Caco-2 (cell line): ENCODE results near the gene GNAO1. TPM values are rescaled to one million over a fixed set of nuclear protein-coding genes. Genes with fewer than 3 reads are reported as not detected.

Experiments
- BruUV-seq: library from RNA; stranded (reverse); fragments of 400-500 nt; replicated peaks from 2 replicates; lab custom pipeline; 2021; lab: Mats Ljungman, UMichigan
- CTCF ChIA-PET: fragments of 300-600 bp; sonication (Branson Sonifier 250); formaldehyde crosslinking; loops from one replicate; lab custom pipeline; 2022; ENCODE audit warnings: antibody characterized with exemption; lab: Charles Lee
- POLR2A ChIA-PET: fragments of 300-600 bp; sonication (Branson Sonifier 250); formaldehyde crosslinking; loops from one replicate; lab custom pipeline; 2022; ENCODE audit warnings: antibody characterized with exemption; lab: Charles Lee
- DNase-seq, 2 experiments: peaks; one replicate each; pipeline versions ENCODE4 v3.0.0 to v3.0.0-alpha.2; 2020 to 2022
- H3K27me3 ChIP-seq: replicated peaks from 2 replicates; pipeline ENCODE4 v1.6.0; 2011; ENCODE audit warnings: low read length; ENCODE audit not compliant: control insufficient read depth, insufficient read depth
- H3K36me3 ChIP-seq: 2 replicates; pipeline ENCODE4 v1.5.1; 2011; ENCODE audit warnings: low read length; ENCODE audit not compliant: control insufficient read depth, insufficient read depth
- H3K4me1 ChIP-seq: fragments of 250-450 bp; sonication (Bioruptor Pico); 2 replicates; pipeline ENCODE4 v1.5.1; 2020; ENCODE audit warnings: mild to moderate bottlenecking
- H3K4me3 ChIP-seq: 2 replicates; pipeline ENCODE4 v1.5.1; 2011; ENCODE audit warnings: low read depth, mild to moderate bottlenecking, control low read depth, low read length
- H3K9me3 ChIP-seq: fragments of 250-450 bp; sonication (Bioruptor Pico); 2 replicates; pipeline ENCODE4 v1.5.1; 2020; ENCODE audit warnings: mild to moderate bottlenecking, moderate library complexity
- H3K27ac Mint-ChIP-seq: one replicate; pipeline ENCODE4 v1.8.0; 2022; ENCODE audit warnings: mixed read lengths; ENCODE audit not compliant: unreplicated experiment
- H3K27me3 Mint-ChIP-seq: one replicate; pipeline ENCODE4 v1.8.0; 2022; ENCODE audit warnings: mixed read lengths; ENCODE audit not compliant: insufficient read depth, unreplicated experiment
- H3K36me3 Mint-ChIP-seq: one replicate; pipeline ENCODE4 v1.8.0; 2022; ENCODE audit warnings: mild to moderate bottlenecking, mixed read lengths; ENCODE audit not compliant: insufficient read depth, unreplicated experiment
- H3K4me1 Mint-ChIP-seq: one replicate; pipeline ENCODE4 v1.8.0; 2022; ENCODE audit warnings: low read depth, mixed read lengths; ENCODE audit not compliant: unreplicated experiment
- H3K4me3 Mint-ChIP-seq: one replicate; pipeline ENCODE4 v1.8.0; 2022; ENCODE audit warnings: mild to moderate bottlenecking, moderate library complexity, mixed read lengths; ENCODE audit not compliant: unreplicated experiment
- H3K9me3 Mint-ChIP-seq: one replicate; pipeline ENCODE4 v1.8.0; 2022; ENCODE audit warnings: mixed read lengths; ENCODE audit not compliant: unreplicated experiment
- intact Hi-C: fragments of 100-400 bp; cut with micrococcal nuclease; formaldehyde crosslinking; loops from one replicate; pipeline ENCODE4 v1.10.0; 2022; ENCODE audit not compliant: unreplicated experiment
- total RNA-seq: library from RNA; stranded (reverse); gene quantifications from 2 replicates; pipeline ENCODE4 v1.2.3, GENCODE V29; 2022
- TF ChIP-seq, protein P1 (sequence below), 2 experiments: fragments of 200-600 bp in 1 of 2; IDR thresholded peaks; 1 replicate in 1 of 2; 2 replicates in 1 of 2; pipeline versions ENCODE4 v1.5.1 to v1.8.0; 2011 to 2022; ENCODE audit warnings: antibody characterized with exemption in 1 of 2, control low read depth in 1 of 2, inconsistent platforms in 1 of 2, low read depth in 1 of 2, low read length in 1 of 2, mild to moderate bottlenecking in 1 of 2, moderate library complexity in 1 of 2; ENCODE audit not compliant: insufficient read depth in 1 of 2, severe bottlenecking in 1 of 2, unreplicated experiment in 1 of 2

The GNAO1 gene
- total RNA-seq, 1 experiment from 2014 or later: 3.2 TPM

DNA sequence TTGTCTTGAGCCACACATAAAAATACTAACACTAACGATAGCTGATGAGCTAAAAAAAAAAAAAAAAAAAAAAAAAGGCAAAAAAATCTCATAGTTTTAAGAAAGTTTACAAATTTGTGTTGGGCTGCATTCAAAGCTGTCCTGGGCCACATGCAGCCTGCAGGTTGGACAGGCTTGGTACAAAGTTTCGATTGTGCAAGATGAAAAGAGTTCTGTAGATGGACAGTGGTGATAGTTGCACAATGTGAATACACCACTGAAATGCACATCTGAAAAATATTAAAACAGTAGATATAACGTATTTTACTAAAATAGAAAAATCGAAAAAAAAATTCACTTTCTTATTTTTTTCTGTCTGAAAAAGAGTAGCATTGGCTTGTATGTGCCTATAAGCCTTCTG, 191.2 kb downstream of the GNAO1 start:
- Mint-ChIP-seq H3K4me1 (no peaks in the 10 kb centered on the region), H3K27me3 (no peaks in the 10 kb centered on the region), H3K4me3 (no peak overlapping the region), H3K27ac (no peak overlapping the region), H3K36me3 (peaks cover 61% of the 10 kb centered on the region), H3K9me3 (peaks cover 34% of the 10 kb centered on the region)
- BruUV-seq: no TSS peak
- ChIA-PET CTCF (interaction anchor here (1.1 kb wide), 1 partner anchor 26 kb away, joined by 4 read pairs; no protein-coding TSS in a partner anchor), POLR2A (interaction anchor here (0.6 kb wide), 1 partner anchor 351 kb away, joined by 3 read pairs; no protein-coding TSS in a partner anchor)
- peaks cover 3% of the 10 kb centered on the region for H3K36me3 ChIP-seq
- intact Hi-C loops: no loop called here
- TF ChIP-seq, protein P1, sequence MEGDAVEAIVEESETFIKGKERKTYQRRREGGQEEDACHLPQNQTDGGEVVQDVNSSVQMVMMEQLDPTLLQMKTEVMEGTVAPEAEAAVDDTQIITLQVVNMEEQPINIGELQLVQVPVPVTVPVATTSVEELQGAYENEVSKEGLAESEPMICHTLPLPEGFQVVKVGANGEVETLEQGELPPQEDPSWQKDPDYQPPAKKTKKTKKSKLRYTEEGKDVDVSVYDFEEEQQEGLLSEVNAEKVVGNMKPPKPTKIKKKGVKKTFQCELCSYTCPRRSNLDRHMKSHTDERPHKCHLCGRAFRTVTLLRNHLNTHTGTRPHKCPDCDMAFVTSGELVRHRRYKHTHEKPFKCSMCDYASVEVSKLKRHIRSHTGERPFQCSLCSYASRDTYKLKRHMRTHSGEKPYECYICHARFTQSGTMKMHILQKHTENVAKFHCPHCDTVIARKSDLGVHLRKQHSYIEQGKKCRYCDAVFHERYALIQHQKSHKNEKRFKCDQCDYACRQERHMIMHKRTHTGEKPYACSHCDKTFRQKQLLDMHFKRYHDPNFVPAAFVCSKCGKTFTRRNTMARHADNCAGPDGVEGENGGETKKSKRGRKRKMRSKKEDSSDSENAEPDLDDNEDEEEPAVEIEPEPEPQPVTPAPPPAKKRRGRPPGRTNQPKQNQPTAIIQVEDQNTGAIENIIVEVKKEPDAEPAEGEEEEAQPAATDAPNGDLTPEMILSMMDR (IDR thresholded peaks at IDR 0.05; ENCODE audit: insufficient read depth in 1 of 2, low read depth in 1 of 2, low read length in 1 of 2, severe bottlenecking in 1 of 2, unreplicated experiment in 1 of 2): no peak
- H3K9me3 ChIP-seq: peaks cover 22% of the 10 kb centered on the region
- DNase-seq: no peak
- H3K4me1 ChIP-seq: no peaks in the 10 kb centered on the region
- no peaks in the 10 kb centered on the region for H3K27me3 ChIP-seq
- H3K4me3 ChIP-seq: no peak overlapping the region

GRCh38 chr16:56382901-56383355, 191.6 kb downstream of the GNAO1 start:
- CTCF ChIA-PET: interaction anchor here (1.1 kb wide), 1 partner anchor 26 kb away, joined by 4 read pairs; no protein-coding TSS in a partner anchor
- Mint-ChIP-seq H3K36me3 (peaks cover 66% of the 10 kb centered on the region), H3K27me3 (no peaks in the 10 kb centered on the region), H3K27ac (no peak overlapping the region), H3K9me3 (peaks cover 30% of the 10 kb centered on the region), H3K4me1 (no peaks in the 10 kb centered on the region), H3K4me3 (no peak overlapping the region)
- POLR2A ChIA-PET: interaction anchor here (0.6 kb wide), 1 partner anchor 34 kb away, joined by 4 read pairs; no protein-coding TSS in a partner anchor
- intact Hi-C loops: no loop called here
- Histone ChIP-seq H3K4me1 (no peaks in the 10 kb centered on the region), H3K4me3 (no peak overlapping the region), H3K36me3 (peaks cover 4% of the 10 kb centered on the region), H3K27me3 (no peaks in the 10 kb centered on the region), H3K9me3 (peaks cover 22% of the 10 kb centered on the region)
- TF ChIP-seq, protein P1 (IDR thresholded peaks at IDR 0.05; ENCODE audit: insufficient read depth in 1 of 2, low read depth in 1 of 2, low read length in 1 of 2, severe bottlenecking in 1 of 2, unreplicated experiment in 1 of 2): no peak
- DNase-seq: no peak
- no TSS peak for BruUV-seq

- Mint-ChIP-seq H3K4me1 (no peaks in the 10 kb centered on the region), H3K4me3 (no peak overlapping the region), H3K27me3 (no peaks in the 10 kb centered on the region), H3K36me3 (peaks cover 63% of the 10 kb centered on the region), H3K27ac (no peak overlapping the region), H3K9me3 (peaks cover 28% of the 10 kb centered on the region)
- BruUV-seq: no TSS peak
- intact Hi-C loops: no loop called here
- DNase-seq: no peak
- no peaks in the 10 kb centered on the region for H3K27me3 ChIP-seq
- peaks cover 22% of the 10 kb centered on the region for H3K9me3 ChIP-seq
- peaks cover 4% of the 10 kb centered on the region for H3K36me3 ChIP-seq
- ChIA-PET CTCF (no interaction called here), POLR2A (no interaction called here)
- H3K4me3 ChIP-seq: no peak overlapping the region
- TF ChIP-seq, protein P1 (IDR thresholded peaks at IDR 0.05; ENCODE audit: insufficient read depth in 1 of 2, low read depth in 1 of 2, low read length in 1 of 2, severe bottlenecking in 1 of 2, unreplicated experiment in 1 of 2): no peak
- H3K4me1 ChIP-seq: no peaks in the 10 kb centered on the region
Measured at GRCh38 chr16:56384074-56384721, 192.9 kb downstream of the GNAO1 start.
